ENCODE measurements around the gene TMEM258. TPM values are rescaled to one million over a fixed set of nuclear protein-coding genes. Genes with fewer than 3 reads are reported as not detected.

The TMEM258 gene
- total and polyA plus RNA-seq, 9 of the 15 experiments (the other 6 are each of a cell fraction or from before 2014, with no cell fraction given): 97.2 to 856 (median 231) TPM

DNA sequence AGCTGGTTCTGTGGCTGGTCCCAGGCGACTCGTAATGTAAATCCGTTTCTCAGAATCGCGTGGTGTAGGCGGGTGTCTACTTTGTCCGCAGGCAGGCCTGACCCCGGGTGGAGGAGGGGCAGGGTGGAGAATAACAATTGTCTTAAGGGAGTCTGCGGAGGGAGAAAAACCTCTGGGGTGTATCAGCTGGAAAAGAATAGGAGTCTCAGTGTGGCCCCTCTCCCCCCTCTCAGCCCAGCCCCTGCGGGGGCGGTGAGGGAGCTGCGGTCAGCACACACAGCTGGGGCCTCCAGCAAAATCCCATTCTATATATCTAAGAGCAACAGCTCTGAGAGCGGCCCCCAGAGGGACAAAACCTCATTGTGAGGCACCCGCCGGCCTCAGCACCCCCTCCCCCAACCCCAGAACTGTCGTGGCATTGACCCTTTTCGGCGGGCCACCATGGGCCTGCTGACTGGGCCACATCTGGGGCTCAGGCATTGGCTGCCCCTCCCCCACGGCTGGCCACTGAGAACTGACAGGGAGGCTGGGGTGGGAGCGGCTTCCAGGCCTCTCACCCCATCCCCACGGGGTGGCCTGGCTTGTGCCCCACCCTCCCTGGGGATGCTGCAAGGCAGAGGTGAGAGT lies 42.7 kb downstream of the TMEM258 start (continued):
- TF ChIP-seq, protein P1, sequence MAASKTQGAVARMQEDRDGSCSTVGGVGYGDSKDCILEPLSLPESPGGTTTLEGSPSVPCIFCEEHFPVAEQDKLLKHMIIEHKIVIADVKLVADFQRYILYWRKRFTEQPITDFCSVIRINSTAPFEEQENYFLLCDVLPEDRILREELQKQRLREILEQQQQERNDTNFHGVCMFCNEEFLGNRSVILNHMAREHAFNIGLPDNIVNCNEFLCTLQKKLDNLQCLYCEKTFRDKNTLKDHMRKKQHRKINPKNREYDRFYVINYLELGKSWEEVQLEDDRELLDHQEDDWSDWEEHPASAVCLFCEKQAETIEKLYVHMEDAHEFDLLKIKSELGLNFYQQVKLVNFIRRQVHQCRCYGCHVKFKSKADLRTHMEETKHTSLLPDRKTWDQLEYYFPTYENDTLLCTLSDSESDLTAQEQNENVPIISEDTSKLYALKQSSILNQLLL (CRISPR knock-in tag; IDR thresholded peaks at IDR 0.05; ENCODE audit: borderline replicate concordance): no peak
- TF ChIP-seq ZNF830 (CRISPR knock-in tag; IDR thresholded peaks at IDR 0.05) (no peak), NONO (IDR thresholded peaks at IDR 0.05; ENCODE audit: low read depth in 2 of 2, low read length in 1 of 2) (no peak), ILF3 (IDR thresholded peaks at IDR 0.05; ENCODE audit: borderline replicate concordance) (no peak), BRD4 (IDR thresholded peaks at IDR 0.05) (no peak), KAT2B (IDR thresholded peaks at IDR 0.05; ENCODE audit: low read depth, low read length) (no peak), POLR2B (IDR thresholded peaks at IDR 0.05; ENCODE audit: low read depth, partially characterized antibody) (no peak), POLR2AphosphoS5 (IDR thresholded peaks at IDR 0.05; ENCODE audit: control insufficient read depth, insufficient read depth, low read depth, low read length) (peak; percentile 76), ZNF133 (CRISPR knock-in tag; IDR thresholded peaks at IDR 0.05) (no peak), RAD51 (IDR thresholded peaks at IDR 0.05; ENCODE audit: borderline replicate concordance, low read depth) (no peak), TOE1 (IDR thresholded peaks at IDR 0.05; ENCODE audit: borderline replicate concordance) (0 out of 2 replicates have a peak, but pooled peaks have one; percentile 20), TOE1 (CRISPR knock-in tag; IDR thresholded peaks at IDR 0.05; ENCODE audit: borderline replicate concordance, low read depth) (no peak), ARID1B (IDR thresholded peaks at IDR 0.05) (peak; percentile 85), MAFF (IDR thresholded peaks at IDR 0.05; ENCODE audit: low read length) (no peak)
- TF ChIP-seq, protein P2, sequence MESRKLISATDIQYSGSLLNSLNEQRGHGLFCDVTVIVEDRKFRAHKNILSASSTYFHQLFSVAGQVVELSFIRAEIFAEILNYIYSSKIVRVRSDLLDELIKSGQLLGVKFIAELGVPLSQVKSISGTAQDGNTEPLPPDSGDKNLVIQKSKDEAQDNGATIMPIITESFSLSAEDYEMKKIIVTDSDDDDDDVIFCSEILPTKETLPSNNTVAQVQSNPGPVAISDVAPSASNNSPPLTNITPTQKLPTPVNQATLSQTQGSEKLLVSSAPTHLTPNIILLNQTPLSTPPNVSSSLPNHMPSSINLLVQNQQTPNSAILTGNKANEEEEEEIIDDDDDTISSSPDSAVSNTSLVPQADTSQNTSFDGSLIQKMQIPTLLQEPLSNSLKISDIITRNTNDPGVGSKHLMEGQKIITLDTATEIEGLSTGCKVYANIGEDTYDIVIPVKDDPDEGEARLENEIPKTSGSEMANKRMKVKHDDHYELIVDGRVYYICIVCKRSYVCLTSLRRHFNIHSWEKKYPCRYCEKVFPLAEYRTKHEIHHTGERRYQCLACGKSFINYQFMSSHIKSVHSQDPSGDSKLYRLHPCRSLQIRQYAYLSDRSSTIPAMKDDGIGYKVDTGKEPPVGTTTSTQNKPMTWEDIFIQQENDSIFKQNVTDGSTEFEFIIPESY (CRISPR knock-in tag; IDR thresholded peaks at IDR 0.05): no peak
- TF ChIP-seq, protein P3, sequence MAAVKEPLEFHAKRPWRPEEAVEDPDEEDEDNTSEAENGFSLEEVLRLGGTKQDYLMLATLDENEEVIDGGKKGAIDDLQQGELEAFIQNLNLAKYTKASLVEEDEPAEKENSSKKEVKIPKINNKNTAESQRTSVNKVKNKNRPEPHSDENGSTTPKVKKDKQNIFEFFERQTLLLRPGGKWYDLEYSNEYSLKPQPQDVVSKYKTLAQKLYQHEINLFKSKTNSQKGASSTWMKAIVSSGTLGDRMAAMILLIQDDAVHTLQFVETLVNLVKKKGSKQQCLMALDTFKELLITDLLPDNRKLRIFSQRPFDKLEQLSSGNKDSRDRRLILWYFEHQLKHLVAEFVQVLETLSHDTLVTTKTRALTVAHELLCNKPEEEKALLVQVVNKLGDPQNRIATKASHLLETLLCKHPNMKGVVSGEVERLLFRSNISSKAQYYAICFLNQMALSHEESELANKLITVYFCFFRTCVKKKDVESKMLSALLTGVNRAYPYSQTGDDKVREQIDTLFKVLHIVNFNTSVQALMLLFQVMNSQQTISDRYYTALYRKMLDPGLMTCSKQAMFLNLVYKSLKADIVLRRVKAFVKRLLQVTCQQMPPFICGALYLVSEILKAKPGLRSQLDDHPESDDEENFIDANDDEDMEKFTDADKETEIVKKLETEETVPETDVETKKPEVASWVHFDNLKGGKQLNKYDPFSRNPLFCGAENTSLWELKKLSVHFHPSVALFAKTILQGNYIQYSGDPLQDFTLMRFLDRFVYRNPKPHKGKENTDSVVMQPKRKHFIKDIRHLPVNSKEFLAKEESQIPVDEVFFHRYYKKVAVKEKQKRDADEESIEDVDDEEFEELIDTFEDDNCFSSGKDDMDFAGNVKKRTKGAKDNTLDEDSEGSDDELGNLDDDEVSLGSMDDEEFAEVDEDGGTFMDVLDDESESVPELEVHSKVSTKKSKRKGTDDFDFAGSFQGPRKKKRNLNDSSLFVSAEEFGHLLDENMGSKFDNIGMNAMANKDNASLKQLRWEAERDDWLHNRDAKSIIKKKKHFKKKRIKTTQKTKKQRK (IDR thresholded peaks at IDR 0.05; ENCODE audit: borderline replicate concordance, low read depth, low read length): no peak
- TF ChIP-seq, protein P4, sequence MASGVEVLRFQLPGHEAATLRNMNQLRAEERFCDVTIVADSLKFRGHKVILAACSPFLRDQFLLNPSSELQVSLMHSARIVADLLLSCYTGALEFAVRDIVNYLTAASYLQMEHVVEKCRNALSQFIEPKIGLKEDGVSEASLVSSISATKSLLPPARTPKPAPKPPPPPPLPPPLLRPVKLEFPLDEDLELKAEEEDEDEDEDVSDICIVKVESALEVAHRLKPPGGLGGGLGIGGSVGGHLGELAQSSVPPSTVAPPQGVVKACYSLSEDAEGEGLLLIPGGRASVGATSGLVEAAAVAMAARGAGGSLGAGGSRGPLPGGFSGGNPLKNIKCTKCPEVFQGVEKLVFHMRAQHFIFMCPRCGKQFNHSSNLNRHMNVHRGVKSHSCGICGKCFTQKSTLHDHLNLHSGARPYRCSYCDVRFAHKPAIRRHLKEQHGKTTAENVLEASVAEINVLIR (CRISPR knock-in tag; IDR thresholded peaks at IDR 0.05): 0 out of 2 replicates have a peak, but pooled peaks have one; percentile 26
- TF ChIP-seq, protein P5, sequence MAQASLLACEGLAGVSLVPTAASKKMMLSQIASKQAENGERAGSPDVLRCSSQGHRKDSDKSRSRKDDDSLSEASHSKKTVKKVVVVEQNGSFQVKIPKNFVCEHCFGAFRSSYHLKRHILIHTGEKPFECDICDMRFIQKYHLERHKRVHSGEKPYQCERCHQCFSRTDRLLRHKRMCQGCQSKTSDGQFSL (CRISPR knock-in tag; IDR thresholded peaks at IDR 0.05): no peak
- TF ChIP-seq, protein P5 (tag; IDR thresholded peaks at IDR 0.05): no peak

Measured in K562 (cell line).